WTC11 (cell line): ENCODE measurements around the gene ACRV1. TPM values are rescaled to one million over a fixed set of nuclear protein-coding genes. Genes with fewer than 3 reads are reported as not detected.

Experiments used
- ATAC-seq: fragments of 200-7000 bp; cut with Tn5 transposase; 2 replicates; pipeline ENCODE4 v1.10.0; 2021; ENCODE audit warnings: mild to moderate bottlenecking, moderate library complexity
- CTCF ChIA-PET: fragments of 300-600 bp; sonication (Branson Sonifier 250); formaldehyde crosslinking; loops from one replicate; lab custom pipeline; 2021; ENCODE audit warnings: antibody characterized with exemption; lab: Charles Lee
- POLR2A ChIA-PET: fragments of 350-600 bp; sonication (Branson Sonifier 250); formaldehyde crosslinking; loops from one replicate; lab custom pipeline; 2021; ENCODE audit warnings: antibody characterized with exemption; lab: Charles Lee
- DNase-seq: peaks from one replicate; pipeline ENCODE4 v3.0.0; 2021; ENCODE audit warnings: low spot score
- H3K27ac Mint-ChIP-seq: 2 replicates; pipeline ENCODE4 v1.8.0; 2021; ENCODE audit warnings: mixed read lengths
- H3K27me3 Mint-ChIP-seq: 2 replicates; pipeline ENCODE4 v1.8.0; 2021; ENCODE audit warnings: low read depth, mild to moderate bottlenecking, moderate library complexity, mixed read lengths
- H3K36me3 Mint-ChIP-seq: 2 replicates; pipeline ENCODE4 v1.8.0; 2021; ENCODE audit warnings: mixed read lengths
- H3K4me1 Mint-ChIP-seq: 2 replicates; pipeline ENCODE4 v1.8.0; 2022; ENCODE audit warnings: mixed read lengths
- H3K4me3 Mint-ChIP-seq: 2 replicates; pipeline ENCODE4 v1.8.0; 2021; ENCODE audit warnings: mild to moderate bottlenecking, moderate library complexity, mixed read lengths
- H3K9me3 Mint-ChIP-seq: 2 replicates; pipeline ENCODE4 v1.8.0; 2021; ENCODE audit warnings: mixed read lengths
- ATF1 ChIP-seq: sonication (generic); formaldehyde crosslinking; IDR thresholded peaks from 2 replicates; pipeline ENCODE4 v1.8.1; 2023; ENCODE audit warnings: mild to moderate bottlenecking, moderate library complexity, missing genetic modification reagents
- CBFB ChIP-seq: sonication (generic); formaldehyde crosslinking; IDR thresholded peaks from 2 replicates; pipeline ENCODE4 v1.8.1; 2022; ENCODE audit warnings: mild to moderate bottlenecking, low read depth, missing genetic modification reagents
- EMX1 ChIP-seq: fragments of 250-450 bp; sonication (Bioruptor Pico); IDR thresholded peaks from 2 replicates; pipeline ENCODE4 v1.8.0; 2021; ENCODE audit warnings: mild to moderate bottlenecking
- ESRRA ChIP-seq: sonication (generic); formaldehyde crosslinking; IDR thresholded peaks from 2 replicates; pipeline ENCODE4 v1.8.1; 2022; ENCODE audit warnings: mild to moderate bottlenecking, missing genetic modification reagents, borderline replicate concordance
- GTF2I ChIP-seq: fragments of 250-450 bp; sonication (Bioruptor Pico); conservative IDR thresholded peaks from 2 replicates; pipeline ENCODE4 v1.4.0; 2021; ENCODE audit warnings: mild to moderate bottlenecking
- IRF2 ChIP-seq: sonication (generic); formaldehyde crosslinking; IDR thresholded peaks from 2 replicates; pipeline ENCODE4 v1.8.0; 2022; ENCODE audit warnings: low read depth, missing genetic modification reagents, borderline replicate concordance
- JUN ChIP-seq: sonication (generic); formaldehyde crosslinking; IDR thresholded peaks from 2 replicates; pipeline ENCODE4 v1.8.0; 2023; ENCODE audit warnings: mild to moderate bottlenecking, missing genetic modification reagents
- NR1H2 ChIP-seq: sonication (generic); formaldehyde crosslinking; IDR thresholded peaks from 2 replicates; pipeline ENCODE4 v1.9.0; 2021; ENCODE audit warnings: mild to moderate bottlenecking, moderate library complexity, missing genetic modification reagents
- NR2C2 ChIP-seq: sonication (generic); formaldehyde crosslinking; IDR thresholded peaks from 2 replicates; pipeline ENCODE4 v1.8.0; 2022; ENCODE audit warnings: mild to moderate bottlenecking, missing genetic modification reagents
- NR3C1 ChIP-seq: sonication (generic); formaldehyde crosslinking; conservative IDR thresholded peaks from 2 replicates; pipeline ENCODE4 v1.8.1; 2023; ENCODE audit warnings: low read depth, mild to moderate bottlenecking, missing genetic modification reagents
- RORB ChIP-seq: fragments of 250-450 bp; sonication (Bioruptor Pico); IDR thresholded peaks from 2 replicates; pipeline ENCODE4 v1.9.0; 2021; ENCODE audit warnings: mild to moderate bottlenecking
- TEAD1 ChIP-seq: sonication (generic); formaldehyde crosslinking; IDR thresholded peaks from 2 replicates; pipeline ENCODE4 v1.8.0; 2022; ENCODE audit warnings: mild to moderate bottlenecking, missing genetic modification reagents
- ZBTB21 ChIP-seq: sonication (generic); formaldehyde crosslinking; IDR thresholded peaks from 2 replicates; pipeline ENCODE4 v1.8.1; 2023; ENCODE audit warnings: mild to moderate bottlenecking, missing genetic modification reagents, borderline replicate concordance
- ZNF263 ChIP-seq: sonication (generic); formaldehyde crosslinking; IDR thresholded peaks from 2 replicates; pipeline ENCODE4 v1.8.1; 2022; ENCODE audit warnings: low read depth, mild to moderate bottlenecking, moderate library complexity, missing genetic modification reagents
- ZNF423 ChIP-seq: fragments of 250-450 bp; sonication (Bioruptor Pico); IDR thresholded peaks from 2 replicates; pipeline ENCODE4 v2.1.2; 2022; ENCODE audit warnings: mild to moderate bottlenecking, moderate library complexity
- total RNA-seq: library from RNA; stranded (reverse); gene quantifications from 3 replicates; pipeline ENCODE4 v1.2.3, GENCODE V29; 2021
- TF ChIP-seq, protein P1 (sequence below): sonication (generic); formaldehyde crosslinking; IDR thresholded peaks from 2 replicates; pipeline ENCODE4 v1.8.0; 2022; ENCODE audit warnings: mild to moderate bottlenecking, missing genetic modification reagents
- TF ChIP-seq, protein P2 (sequence below): sonication (generic); formaldehyde crosslinking; IDR thresholded peaks from 2 replicates; pipeline ENCODE4 v1.8.1; 2022; ENCODE audit warnings: missing genetic modification reagents, borderline replicate concordance
- TF ChIP-seq, protein P3 (sequence below): fragments of 250-450 bp; sonication (Bioruptor Pico); IDR thresholded peaks from 2 replicates; pipeline ENCODE4 v1.9.0; 2021; ENCODE audit warnings: mild to moderate bottlenecking
- TF ChIP-seq, protein P4 (sequence below): sonication (generic); formaldehyde crosslinking; IDR thresholded peaks from 2 replicates; pipeline ENCODE4 v1.8.0; 2023; ENCODE audit warnings: missing genetic modification reagents, mild to moderate bottlenecking, borderline replicate concordance
- TF ChIP-seq, protein P5 (sequence below): sonication (generic); formaldehyde crosslinking; IDR thresholded peaks from 2 replicates; pipeline ENCODE4 v1.8.0; 2022; ENCODE audit warnings: missing genetic modification reagents
- TF ChIP-seq, protein P6 (sequence below): sonication (generic); formaldehyde crosslinking; IDR thresholded peaks from 2 replicates; pipeline ENCODE4 v1.8.1; 2023; ENCODE audit warnings: mild to moderate bottlenecking, moderate library complexity, missing genetic modification reagents

ACRV1 gene
- total RNA-seq, 1 experiment from 2014 or later: not detected

DNA sequence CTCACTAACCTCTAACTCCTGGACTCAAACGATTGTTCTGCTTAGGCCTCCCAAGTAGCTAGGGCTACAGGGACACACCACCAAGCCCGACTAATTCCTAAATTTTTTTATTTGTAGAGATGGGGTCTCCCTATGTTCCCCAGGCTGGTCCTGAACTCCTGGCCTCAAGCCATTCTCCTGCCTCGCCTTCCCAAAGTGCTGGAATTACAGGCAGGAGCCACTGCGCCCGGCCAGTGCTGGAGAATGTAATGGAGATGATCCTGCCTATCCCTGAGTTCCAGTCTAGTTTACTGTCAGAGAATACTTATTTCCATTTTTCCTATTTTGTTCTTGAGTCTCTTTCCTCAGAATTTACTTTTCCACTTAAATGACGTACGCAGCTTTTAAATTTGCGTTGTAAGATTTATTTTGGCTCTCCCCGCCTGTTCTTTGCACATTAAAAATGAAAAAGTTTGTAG, 55.9 kb downstream of the ACRV1 start, which contains the start of gene CHEK1 (continued):
- TF ChIP-seq NR1H2 (no peak), JUN (CRISPR knock-in tag) (no peak), ZBTB21 (CRISPR knock-in tag) (no peak), IRF2 (CRISPR knock-in tag) (no peak), ZNF423 (CRISPR knock-in tag) (no peak), EMX1 (CRISPR knock-in tag) (no peak)
- TF ChIP-seq, protein P1, sequence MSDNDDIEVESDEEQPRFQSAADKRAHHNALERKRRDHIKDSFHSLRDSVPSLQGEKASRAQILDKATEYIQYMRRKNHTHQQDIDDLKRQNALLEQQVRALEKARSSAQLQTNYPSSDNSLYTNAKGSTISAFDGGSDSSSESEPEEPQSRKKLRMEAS (CRISPR knock-in tag): no peak
- TF ChIP-seq, protein P2, sequence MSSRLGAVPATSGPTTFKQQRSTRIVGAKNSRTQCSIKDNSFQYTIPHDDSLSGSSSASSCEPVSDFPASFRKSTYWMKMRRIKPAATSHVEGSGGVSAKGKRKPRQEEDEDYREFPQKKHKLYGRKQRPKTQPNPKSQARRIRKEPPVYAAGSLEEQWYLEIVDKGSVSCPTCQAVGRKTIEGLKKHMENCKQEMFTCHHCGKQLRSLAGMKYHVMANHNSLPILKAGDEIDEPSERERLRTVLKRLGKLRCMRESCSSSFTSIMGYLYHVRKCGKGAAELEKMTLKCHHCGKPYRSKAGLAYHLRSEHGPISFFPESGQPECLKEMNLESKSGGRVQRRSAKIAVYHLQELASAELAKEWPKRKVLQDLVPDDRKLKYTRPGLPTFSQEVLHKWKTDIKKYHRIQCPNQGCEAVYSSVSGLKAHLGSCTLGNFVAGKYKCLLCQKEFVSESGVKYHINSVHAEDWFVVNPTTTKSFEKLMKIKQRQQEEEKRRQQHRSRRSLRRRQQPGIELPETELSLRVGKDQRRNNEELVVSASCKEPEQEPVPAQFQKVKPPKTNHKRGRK: no peak
- TF ChIP-seq, protein P3, sequence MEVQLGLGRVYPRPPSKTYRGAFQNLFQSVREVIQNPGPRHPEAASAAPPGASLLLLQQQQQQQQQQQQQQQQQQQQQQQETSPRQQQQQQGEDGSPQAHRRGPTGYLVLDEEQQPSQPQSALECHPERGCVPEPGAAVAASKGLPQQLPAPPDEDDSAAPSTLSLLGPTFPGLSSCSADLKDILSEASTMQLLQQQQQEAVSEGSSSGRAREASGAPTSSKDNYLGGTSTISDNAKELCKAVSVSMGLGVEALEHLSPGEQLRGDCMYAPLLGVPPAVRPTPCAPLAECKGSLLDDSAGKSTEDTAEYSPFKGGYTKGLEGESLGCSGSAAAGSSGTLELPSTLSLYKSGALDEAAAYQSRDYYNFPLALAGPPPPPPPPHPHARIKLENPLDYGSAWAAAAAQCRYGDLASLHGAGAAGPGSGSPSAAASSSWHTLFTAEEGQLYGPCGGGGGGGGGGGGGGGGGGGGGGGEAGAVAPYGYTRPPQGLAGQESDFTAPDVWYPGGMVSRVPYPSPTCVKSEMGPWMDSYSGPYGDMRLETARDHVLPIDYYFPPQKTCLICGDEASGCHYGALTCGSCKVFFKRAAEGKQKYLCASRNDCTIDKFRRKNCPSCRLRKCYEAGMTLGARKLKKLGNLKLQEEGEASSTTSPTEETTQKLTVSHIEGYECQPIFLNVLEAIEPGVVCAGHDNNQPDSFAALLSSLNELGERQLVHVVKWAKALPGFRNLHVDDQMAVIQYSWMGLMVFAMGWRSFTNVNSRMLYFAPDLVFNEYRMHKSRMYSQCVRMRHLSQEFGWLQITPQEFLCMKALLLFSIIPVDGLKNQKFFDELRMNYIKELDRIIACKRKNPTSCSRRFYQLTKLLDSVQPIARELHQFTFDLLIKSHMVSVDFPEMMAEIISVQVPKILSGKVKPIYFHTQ (CRISPR knock-in tag): no peak

DNA sequence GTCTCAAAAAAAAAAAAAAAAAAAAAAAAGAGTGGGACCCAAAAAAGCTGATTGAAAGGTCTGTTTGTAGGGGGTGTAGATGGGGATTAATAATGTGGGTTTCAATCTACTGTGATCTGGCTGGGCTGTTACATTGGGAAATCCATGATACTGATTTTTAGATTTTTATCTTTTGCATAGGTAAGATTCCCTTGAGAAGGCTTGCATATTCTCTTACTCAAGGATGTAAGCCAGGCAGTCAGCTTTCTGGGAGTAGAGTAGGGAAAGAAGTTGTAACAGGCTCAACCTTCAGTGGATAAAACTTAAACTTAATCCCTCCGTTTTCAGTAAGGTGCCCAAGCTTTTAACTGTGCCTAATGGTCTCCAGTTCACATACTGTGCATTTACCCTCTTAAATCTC, 57.6 kb downstream of the ACRV1 start:
- POLR2A ChIA-PET: no interaction called here
- peaks cover 46% of the 10 kb centered on the region for H3K36me3 Mint-ChIP-seq

DNA sequence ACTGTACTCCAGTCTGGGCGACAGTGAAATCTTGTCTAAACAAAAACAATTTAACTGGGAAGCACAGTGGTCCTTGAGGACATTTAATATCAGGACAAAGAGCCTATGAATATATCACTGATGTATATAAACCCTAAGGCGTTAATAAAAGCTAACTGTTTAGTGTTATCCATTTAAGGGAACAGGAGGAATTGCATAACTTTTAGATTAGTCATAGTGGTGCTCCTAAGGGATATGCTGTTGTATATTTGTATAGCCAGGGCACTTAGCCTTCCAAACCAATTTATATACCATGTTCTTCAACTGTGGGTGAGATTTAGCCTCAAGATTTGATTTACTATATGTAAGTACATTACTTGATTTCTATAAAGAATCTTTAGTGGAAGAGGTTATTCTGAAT, 58.7 kb downstream of the ACRV1 start:
- ChIA-PET POLR2A (no interaction called here), CTCF (interaction anchor here (0.6 to 0.9 kb wide), 2 partner anchors 44 to 57 kb away, joined by 3 read pairs; no protein-coding TSS in a partner anchor)
- Mint-ChIP-seq H3K27me3 (no peaks in the 10 kb centered on the region), H3K4me3 (no peak overlapping the region), H3K4me1 (peaks cover 7% of the 10 kb centered on the region), H3K36me3 (peaks cover 47% of the 10 kb centered on the region), H3K9me3 (no peaks in the 10 kb centered on the region), H3K27ac (no peak overlapping the region)
- DNase-seq: no peak
- ATAC-seq: no peak
- TF ChIP-seq, protein P4, sequence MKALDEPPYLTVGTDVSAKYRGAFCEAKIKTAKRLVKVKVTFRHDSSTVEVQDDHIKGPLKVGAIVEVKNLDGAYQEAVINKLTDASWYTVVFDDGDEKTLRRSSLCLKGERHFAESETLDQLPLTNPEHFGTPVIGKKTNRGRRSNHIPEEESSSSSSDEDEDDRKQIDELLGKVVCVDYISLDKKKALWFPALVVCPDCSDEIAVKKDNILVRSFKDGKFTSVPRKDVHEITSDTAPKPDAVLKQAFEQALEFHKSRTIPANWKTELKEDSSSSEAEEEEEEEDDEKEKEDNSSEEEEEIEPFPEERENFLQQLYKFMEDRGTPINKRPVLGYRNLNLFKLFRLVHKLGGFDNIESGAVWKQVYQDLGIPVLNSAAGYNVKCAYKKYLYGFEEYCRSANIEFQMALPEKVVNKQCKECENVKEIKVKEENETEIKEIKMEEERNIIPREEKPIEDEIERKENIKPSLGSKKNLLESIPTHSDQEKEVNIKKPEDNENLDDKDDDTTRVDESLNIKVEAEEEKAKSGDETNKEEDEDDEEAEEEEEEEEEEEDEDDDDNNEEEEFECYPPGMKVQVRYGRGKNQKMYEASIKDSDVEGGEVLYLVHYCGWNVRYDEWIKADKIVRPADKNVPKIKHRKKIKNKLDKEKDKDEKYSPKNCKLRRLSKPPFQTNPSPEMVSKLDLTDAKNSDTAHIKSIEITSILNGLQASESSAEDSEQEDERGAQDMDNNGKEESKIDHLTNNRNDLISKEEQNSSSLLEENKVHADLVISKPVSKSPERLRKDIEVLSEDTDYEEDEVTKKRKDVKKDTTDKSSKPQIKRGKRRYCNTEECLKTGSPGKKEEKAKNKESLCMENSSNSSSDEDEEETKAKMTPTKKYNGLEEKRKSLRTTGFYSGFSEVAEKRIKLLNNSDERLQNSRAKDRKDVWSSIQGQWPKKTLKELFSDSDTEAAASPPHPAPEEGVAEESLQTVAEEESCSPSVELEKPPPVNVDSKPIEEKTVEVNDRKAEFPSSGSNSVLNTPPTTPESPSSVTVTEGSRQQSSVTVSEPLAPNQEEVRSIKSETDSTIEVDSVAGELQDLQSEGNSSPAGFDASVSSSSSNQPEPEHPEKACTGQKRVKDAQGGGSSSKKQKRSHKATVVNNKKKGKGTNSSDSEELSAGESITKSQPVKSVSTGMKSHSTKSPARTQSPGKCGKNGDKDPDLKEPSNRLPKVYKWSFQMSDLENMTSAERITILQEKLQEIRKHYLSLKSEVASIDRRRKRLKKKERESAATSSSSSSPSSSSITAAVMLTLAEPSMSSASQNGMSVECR: no peak
- TF ChIP-seq TEAD1 (no peak), IRF2 (CRISPR knock-in tag) (no peak)
- TF ChIP-seq, protein P5, sequence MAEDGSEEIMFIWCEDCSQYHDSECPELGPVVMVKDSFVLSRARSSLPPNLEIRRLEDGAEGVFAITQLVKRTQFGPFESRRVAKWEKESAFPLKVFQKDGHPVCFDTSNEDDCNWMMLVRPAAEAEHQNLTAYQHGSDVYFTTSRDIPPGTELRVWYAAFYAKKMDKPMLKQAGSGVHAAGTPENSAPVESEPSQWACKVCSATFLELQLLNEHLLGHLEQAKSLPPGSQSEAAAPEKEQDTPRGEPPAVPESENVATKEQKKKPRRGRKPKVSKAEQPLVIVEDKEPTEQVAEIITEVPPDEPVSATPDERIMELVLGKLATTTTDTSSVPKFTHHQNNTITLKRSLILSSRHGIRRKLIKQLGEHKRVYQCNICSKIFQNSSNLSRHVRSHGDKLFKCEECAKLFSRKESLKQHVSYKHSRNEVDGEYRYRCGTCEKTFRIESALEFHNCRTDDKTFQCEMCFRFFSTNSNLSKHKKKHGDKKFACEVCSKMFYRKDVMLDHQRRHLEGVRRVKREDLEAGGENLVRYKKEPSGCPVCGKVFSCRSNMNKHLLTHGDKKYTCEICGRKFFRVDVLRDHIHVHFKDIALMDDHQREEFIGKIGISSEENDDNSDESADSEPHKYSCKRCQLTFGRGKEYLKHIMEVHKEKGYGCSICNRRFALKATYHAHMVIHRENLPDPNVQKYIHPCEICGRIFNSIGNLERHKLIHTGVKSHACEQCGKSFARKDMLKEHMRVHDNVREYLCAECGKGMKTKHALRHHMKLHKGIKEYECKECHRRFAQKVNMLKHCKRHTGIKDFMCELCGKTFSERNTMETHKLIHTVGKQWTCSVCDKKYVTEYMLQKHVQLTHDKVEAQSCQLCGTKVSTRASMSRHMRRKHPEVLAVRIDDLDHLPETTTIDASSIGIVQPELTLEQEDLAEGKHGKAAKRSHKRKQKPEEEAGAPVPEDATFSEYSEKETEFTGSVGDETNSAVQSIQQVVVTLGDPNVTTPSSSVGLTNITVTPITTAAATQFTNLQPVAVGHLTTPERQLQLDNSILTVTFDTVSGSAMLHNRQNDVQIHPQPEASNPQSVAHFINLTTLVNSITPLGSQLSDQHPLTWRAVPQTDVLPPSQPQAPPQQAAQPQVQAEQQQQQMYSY: no peak

More for the DNA sequence above, 57.6 kb downstream of the ACRV1 start:
- no peak for DNase-seq
- H3K27me3 Mint-ChIP-seq: no peaks in the 10 kb centered on the region
- no peaks in the 10 kb centered on the region for H3K9me3 Mint-ChIP-seq
- peak overlapping the region; percentile 83; the same call in 1 of the 2 replicates for H3K27ac Mint-ChIP-seq
- H3K4me3 Mint-ChIP-seq: no peak overlapping the region
- ATAC-seq: no peak
- TF ChIP-seq NR2C2 (no peak), GTF2I (CRISPR knock-in tag) (no peak), ESRRA (CRISPR knock-in tag) (no peak), NR3C1 (CRISPR knock-in tag) (no peak), ATF1 (CRISPR knock-in tag) (no peak), ZBTB21 (CRISPR knock-in tag) (no peak), RORB (CRISPR knock-in tag) (no peak), CBFB (CRISPR knock-in tag) (no peak), ZNF263 (CRISPR knock-in tag) (no peak)
- TF ChIP-seq, protein P6, sequence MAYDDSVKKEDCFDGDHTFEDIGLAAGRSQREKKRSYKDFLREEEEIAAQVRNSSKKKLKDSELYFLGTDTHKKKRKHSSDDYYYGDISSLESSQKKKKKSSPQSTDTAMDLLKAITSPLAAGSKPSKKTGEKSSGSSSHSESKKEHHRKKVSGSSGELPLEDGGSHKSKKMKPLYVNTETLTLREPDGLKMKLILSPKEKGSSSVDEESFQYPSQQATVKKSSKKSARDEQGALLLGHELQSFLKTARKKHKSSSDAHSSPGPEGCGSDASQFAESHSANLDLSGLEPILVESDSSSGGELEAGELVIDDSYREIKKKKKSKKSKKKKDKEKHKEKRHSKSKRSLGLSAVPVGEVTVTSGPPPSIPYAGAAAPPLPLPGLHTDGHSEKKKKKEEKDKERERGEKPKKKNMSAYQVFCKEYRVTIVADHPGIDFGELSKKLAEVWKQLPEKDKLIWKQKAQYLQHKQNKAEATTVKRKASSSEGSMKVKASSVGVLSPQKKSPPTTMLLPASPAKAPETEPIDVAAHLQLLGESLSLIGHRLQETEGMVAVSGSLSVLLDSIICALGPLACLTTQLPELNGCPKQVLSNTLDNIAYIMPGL (CRISPR knock-in tag): no peak
- H3K4me1 Mint-ChIP-seq: peaks cover 13% of the 10 kb centered on the region
- CTCF ChIA-PET: no interaction called here
